Astrocyte of the cerebellum (primary cell): ENCODE measurements around the gene MGRN1.
"Not testable (repeated sequence)": the region's sequence is repeated elsewhere in the genome, so short reads cannot be mapped to it uniquely, and the experiment has no call there.

Source experiments
- DNase-seq: peaks from one replicate; pipeline ENCODE4 v3.0.0-alpha.2; 2011; ENCODE audit warnings: low read depth
- H3K4me3 ChIP-seq: 2 replicates; pipeline ENCODE4 v1.5.1; 2011; ENCODE audit warnings: mild to moderate bottlenecking, low read depth, low read length, moderate library complexity
- CTCF ChIP-seq: IDR thresholded peaks from 2 replicates; pipeline ENCODE4 v1.5.1; 2012; ENCODE audit warnings: low read length, low read depth, moderate library complexity, mild to moderate bottlenecking; ENCODE audit errors: missing control alignments
- in situ Hi-C: cut with HindIII; loops from 2 replicates; pipeline ENCODE4 v1.10.0; 2017; ENCODE audit warnings: low sequenced_read_pairs

MGRN1 gene

GRCh38 chr16:4736546-4736945 lies 111.9 kb downstream of the MGRN1 start:
- no peak for DNase-seq
- no peak for TF ChIP-seq CTCF
- no peak overlapping the region for H3K4me3 ChIP-seq
- in situ Hi-C loops, result no loop called here

GRCh38 chr16:4737545-4737944 lies 112.9 kb downstream of the MGRN1 start:
- in situ Hi-C loops, result no loop called here
- no peak for TF ChIP-seq CTCF

DNA sequence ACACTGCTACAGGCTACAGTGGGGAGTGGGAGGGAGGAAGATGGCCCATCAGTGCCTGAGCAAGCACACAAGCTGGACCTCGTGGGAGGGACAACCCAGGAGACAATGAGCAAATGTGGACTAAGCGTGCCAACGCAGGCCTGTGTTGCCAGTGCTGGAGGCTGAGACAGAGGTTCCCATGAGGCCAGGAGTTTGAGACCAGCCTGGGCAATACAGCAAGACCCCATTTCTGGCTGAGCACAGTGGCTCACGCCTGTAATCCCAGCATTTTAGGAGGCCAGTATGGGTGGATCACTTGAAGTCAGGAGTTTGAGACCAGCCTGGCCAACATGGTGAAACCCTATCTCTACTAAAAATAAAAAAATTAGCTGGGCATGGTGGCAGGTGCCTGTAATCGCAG lies 113.7 kb downstream of the MGRN1 start:
- H3K4me3 ChIP-seq, in situ Hi-C loops, DNase-seq: not testable (repeated sequence)

More at GRCh38 chr16:4737545-4737944, 112.9 kb downstream of the MGRN1 start:
- no peak overlapping the region for H3K4me3 ChIP-seq
- DNase-seq, result no peak
